Measurements from ENCODE around the gene PPP6R3. TPM values are rescaled to one million over a fixed set of nuclear protein-coding genes. Genes with fewer than 3 reads are reported as not detected.

Gene PPP6R3
- total RNA-seq, 1 experiment from 2014 or later: 171 TPM

DNA sequence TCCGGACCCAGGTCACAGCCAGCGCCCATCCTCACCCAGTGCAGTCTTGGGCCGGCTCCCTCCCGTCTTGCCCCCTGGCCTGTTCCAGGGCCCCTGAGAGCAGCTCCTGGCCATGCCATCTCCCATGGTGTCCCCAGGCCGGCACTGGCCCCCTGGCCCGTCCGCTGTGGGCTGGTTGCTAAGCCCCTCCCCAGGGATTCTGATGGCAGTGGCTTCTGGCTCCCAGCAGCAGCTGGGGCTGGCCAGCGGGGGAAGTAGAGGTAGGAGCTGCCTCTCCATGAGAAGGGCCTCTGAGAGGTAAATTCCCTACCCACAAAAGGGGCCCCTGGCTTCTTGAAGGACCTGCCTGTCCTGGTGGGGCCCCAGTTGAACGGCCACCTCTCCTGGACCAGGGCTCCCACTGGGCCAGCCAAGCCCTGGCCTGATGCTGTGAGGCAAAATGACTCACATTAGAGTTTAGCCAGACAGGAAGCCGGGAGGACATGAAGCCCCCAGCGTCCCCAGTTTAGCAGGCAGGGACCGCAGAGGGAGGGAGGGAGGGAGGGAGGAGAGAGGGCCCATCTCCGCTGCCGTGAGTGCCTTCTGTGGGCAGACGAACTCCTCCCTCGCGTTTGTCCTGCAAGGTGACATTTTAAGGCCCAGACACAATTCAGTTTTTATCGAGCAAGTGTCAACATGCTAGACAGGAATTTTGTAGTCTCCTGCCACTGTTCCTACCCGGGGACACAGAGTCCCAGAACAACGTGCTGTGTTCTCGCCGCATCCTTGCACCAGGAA, 190.8 kb downstream of the PPP6R3 start:
- POLR2A ChIA-PET (ENCODE audit: unreplicated experiment): no interaction called here
- Histone ChIP-seq H3K4me3 (ENCODE audit: low read length) (no peak overlapping the region), H3K4me2 (ENCODE audit: low read length) (no peak overlapping the region), H3F3A (ENCODE audit: low read length, unreplicated experiment) (no peaks in the 10 kb centered on the region), H3K4me1 (ENCODE audit: insufficient read depth, low read length) (no peaks in the 10 kb centered on the region), H3K36me3 (ENCODE audit: low read depth, low read length) (no peaks in the 10 kb centered on the region), H3K79me2 (ENCODE audit: low read length) (no peaks in the 10 kb centered on the region), H3K27ac (ENCODE audit: low read length) (no peak overlapping the region), H4K20me1 (ENCODE audit: low read length) (no peaks in the 10 kb centered on the region), H3K27me3 (ENCODE audit: low read length) (peaks cover 14% of the 10 kb centered on the region; the same call in 1 of the 2 replicates), H3K9ac (ENCODE audit: low read length) (no peak overlapping the region), H2AFZ (ENCODE audit: low read length) (no peak overlapping the region), H3K9me2 (replicated peaks; ENCODE audit: low read length) (no peaks in the 10 kb centered on the region), H3K9me3 (ENCODE audit: low read length) (no peaks in the 10 kb centered on the region)
- 0 out of 2 replicates have a peak, but pooled peaks have one; percentile 29 for ATAC-seq
- no TSS peak for BruUV-seq (replicated peaks)
- intact Hi-C loops (cut with micrococcal nuclease): no loop called here
- TF ChIP-seq, protein P1, sequence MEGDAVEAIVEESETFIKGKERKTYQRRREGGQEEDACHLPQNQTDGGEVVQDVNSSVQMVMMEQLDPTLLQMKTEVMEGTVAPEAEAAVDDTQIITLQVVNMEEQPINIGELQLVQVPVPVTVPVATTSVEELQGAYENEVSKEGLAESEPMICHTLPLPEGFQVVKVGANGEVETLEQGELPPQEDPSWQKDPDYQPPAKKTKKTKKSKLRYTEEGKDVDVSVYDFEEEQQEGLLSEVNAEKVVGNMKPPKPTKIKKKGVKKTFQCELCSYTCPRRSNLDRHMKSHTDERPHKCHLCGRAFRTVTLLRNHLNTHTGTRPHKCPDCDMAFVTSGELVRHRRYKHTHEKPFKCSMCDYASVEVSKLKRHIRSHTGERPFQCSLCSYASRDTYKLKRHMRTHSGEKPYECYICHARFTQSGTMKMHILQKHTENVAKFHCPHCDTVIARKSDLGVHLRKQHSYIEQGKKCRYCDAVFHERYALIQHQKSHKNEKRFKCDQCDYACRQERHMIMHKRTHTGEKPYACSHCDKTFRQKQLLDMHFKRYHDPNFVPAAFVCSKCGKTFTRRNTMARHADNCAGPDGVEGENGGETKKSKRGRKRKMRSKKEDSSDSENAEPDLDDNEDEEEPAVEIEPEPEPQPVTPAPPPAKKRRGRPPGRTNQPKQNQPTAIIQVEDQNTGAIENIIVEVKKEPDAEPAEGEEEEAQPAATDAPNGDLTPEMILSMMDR (conservative IDR thresholded peaks at IDR 0.05; ENCODE audit: low read depth, low read length): no peak
- TF ChIP-seq EZH2 (IDR thresholded peaks at IDR 0.05; ENCODE audit: low read length, unreplicated experiment): no peak
- no peak for TF ChIP-seq EZH2phosphoT487 (IDR thresholded peaks at IDR 0.05; ENCODE audit: borderline replicate concordance, low read length)
- DNase-seq: no peak
- CTCF ChIA-PET: no interaction called here

DNA sequence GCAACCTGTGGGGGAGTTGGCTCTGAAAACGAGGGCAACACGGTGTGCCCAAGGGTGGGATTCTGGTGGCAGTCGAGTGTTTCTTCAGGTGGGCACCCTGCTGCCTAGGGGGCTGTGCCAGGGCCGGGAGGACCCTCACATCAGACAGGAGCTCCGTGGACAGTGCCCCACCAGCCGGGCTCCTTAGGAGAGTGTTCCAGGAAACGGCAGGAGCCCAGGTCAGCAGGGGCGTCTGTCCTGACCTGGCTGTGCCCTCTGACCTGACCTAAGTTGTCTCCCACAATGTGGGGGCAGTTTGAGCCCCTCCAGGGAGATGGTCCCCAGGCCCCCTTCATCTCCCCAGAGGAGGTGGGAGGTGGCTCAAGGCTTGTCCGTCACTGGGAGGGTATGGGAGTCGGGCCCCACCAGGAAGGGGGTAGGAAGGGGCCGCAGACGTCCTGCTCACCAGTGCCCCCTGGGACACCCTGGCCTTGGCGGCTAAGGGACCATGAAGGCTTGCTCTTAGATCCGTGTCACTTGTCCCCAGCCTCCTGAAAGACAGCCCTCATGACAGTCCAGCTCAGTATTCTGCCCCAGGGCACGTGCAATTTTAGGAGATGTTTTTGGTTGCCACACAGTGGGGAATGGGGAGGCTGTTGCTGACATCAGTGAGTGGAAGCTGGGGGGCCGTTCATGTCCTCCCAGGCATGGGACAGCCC, 191.6 kb downstream of the PPP6R3 start:
- no peak overlapping the region for H3K4me2 ChIP-seq (ENCODE audit: low read length)
- no peak overlapping the region for H3K9ac ChIP-seq (ENCODE audit: low read length)
- TF ChIP-seq EZH2 (IDR thresholded peaks at IDR 0.05; ENCODE audit: low read length, unreplicated experiment) (no peak), EZH2phosphoT487 (IDR thresholded peaks at IDR 0.05; ENCODE audit: borderline replicate concordance, low read length) (no peak)
- TF ChIP-seq, protein P1 (conservative IDR thresholded peaks at IDR 0.05; ENCODE audit: low read depth, low read length): no peak
- no peak overlapping the region for H2AFZ ChIP-seq (ENCODE audit: low read length)
- no peaks in the 10 kb centered on the region for H3K9me2 ChIP-seq (replicated peaks; ENCODE audit: low read length)
- no peaks in the 10 kb centered on the region for H3K9me3 ChIP-seq (ENCODE audit: low read length)
- ChIA-PET CTCF (no interaction called here), POLR2A (ENCODE audit: unreplicated experiment) (no interaction called here)
- no peaks in the 10 kb centered on the region for H4K20me1 ChIP-seq (ENCODE audit: low read length)
- intact Hi-C loops (cut with micrococcal nuclease): no loop called here
- no peak overlapping the region for H3K4me3 ChIP-seq (ENCODE audit: low read length)
- H3K36me3 ChIP-seq (ENCODE audit: low read depth, low read length): no peaks in the 10 kb centered on the region
- BruUV-seq (replicated peaks): no TSS peak
- H3K79me2 ChIP-seq (ENCODE audit: low read length): no peaks in the 10 kb centered on the region
- H3K27ac ChIP-seq (ENCODE audit: low read length): no peak overlapping the region
- no peaks in the 10 kb centered on the region for H3K4me1 ChIP-seq (ENCODE audit: insufficient read depth, low read length)
- no peak for ATAC-seq
- no peaks in the 10 kb centered on the region for H3F3A ChIP-seq (ENCODE audit: low read length, unreplicated experiment)
- peaks cover 7% of the 10 kb centered on the region; the same call in 1 of the 2 replicates for H3K27me3 ChIP-seq (ENCODE audit: low read length)
- no peak for DNase-seq

Measured in PC-3 (cell line).